SK-N-SH treated with all-trans-retinoic acid at 6 μM for 48 hours (cell line): Measurements from ENCODE around the gene RALGPS1.

Experiments
- ATAC-seq: fragments of 200-7000 bp; cut with Tn5 transposase; 3 replicates; pipeline ENCODE4 v1.9.1; 2020; ENCODE audit warnings: mild to moderate bottlenecking, moderate library complexity
- ARNTL ChIP-seq: fragments of 450-650 bp; formaldehyde crosslinking; IDR thresholded peaks from 2 replicates; pipeline ENCODE4 v1.5.0; 2020; ENCODE audit warnings: low read depth, mild to moderate bottlenecking, moderate library complexity, borderline replicate concordance
- BACH2 ChIP-seq: fragments of 250-450 bp; sonication (Bioruptor Pico); IDR thresholded peaks from 2 replicates; pipeline ENCODE4 v1.9.0; 2021; ENCODE audit warnings: mild to moderate bottlenecking, borderline replicate concordance
- CREB5 ChIP-seq: fragments of 250-450 bp; sonication (Bioruptor Pico); IDR thresholded peaks from 2 replicates; pipeline ENCODE4 v1.5.1; 2020; ENCODE audit warnings: low read depth, mild to moderate bottlenecking, moderate library complexity
- CSDC2 ChIP-seq: fragments of 250-450 bp; sonication (Bioruptor Pico); IDR thresholded peaks from 2 replicates; pipeline ENCODE4 v1.5.0; 2020; ENCODE audit warnings: mild to moderate bottlenecking, moderate library complexity
- CSRNP3 ChIP-seq: fragments of 250-450 bp; sonication (Bioruptor Pico); IDR thresholded peaks from 2 replicates; pipeline ENCODE4 v1.5.1; 2021; ENCODE audit warnings: mild to moderate bottlenecking, moderate library complexity
- GLIS3 ChIP-seq: fragments of 250-450 bp; sonication (Bioruptor Pico); IDR thresholded peaks from 2 replicates; pipeline ENCODE4 v1.5.0; 2020; ENCODE audit warnings: mild to moderate bottlenecking, moderate library complexity
- PATZ1 ChIP-seq: fragments of 250-450 bp; sonication (Bioruptor Pico); IDR thresholded peaks from 2 replicates; pipeline ENCODE4 v1.8.0; 2020; ENCODE audit warnings: mild to moderate bottlenecking, moderate library complexity, borderline replicate concordance
- POU6F1 ChIP-seq: fragments of 250-450 bp; sonication (Bioruptor Pico); IDR thresholded peaks from 2 replicates; pipeline ENCODE4 v1.8.0; 2021; ENCODE audit warnings: low read depth, mild to moderate bottlenecking, moderate library complexity, borderline replicate concordance
- RARB ChIP-seq: fragments of 250-450 bp; sonication (Bioruptor Pico); IDR thresholded peaks from 2 replicates; pipeline ENCODE4 v1.8.0; 2021; ENCODE audit warnings: mild to moderate bottlenecking, moderate library complexity
- SNAI2 ChIP-seq: fragments of 250-450 bp; sonication (Bioruptor Pico); IDR thresholded peaks from 2 replicates; pipeline ENCODE4 v1.5.0; 2020; ENCODE audit warnings: mild to moderate bottlenecking, moderate library complexity
- TCF4 ChIP-seq: fragments of 250-450 bp; sonication (Bioruptor Pico); IDR thresholded peaks from 2 replicates; pipeline ENCODE4 v1.8.0; 2021; ENCODE audit warnings: mild to moderate bottlenecking, moderate library complexity, borderline replicate concordance
- TOX ChIP-seq: fragments of 250-450 bp; sonication (Bioruptor Pico); IDR thresholded peaks from 2 replicates; pipeline ENCODE4 v1.8.0; 2021; ENCODE audit warnings: mild to moderate bottlenecking, moderate library complexity, borderline replicate concordance
- TSHZ2 ChIP-seq: fragments of 250-450 bp; sonication (Bioruptor Pico); IDR thresholded peaks from 2 replicates; pipeline ENCODE4 v1.5.0; 2020; ENCODE audit warnings: mild to moderate bottlenecking, moderate library complexity
- ZFP3 ChIP-seq: fragments of 250-450 bp; sonication (Bioruptor Pico); IDR thresholded peaks from 2 replicates; pipeline ENCODE4 v1.5.0; 2020; ENCODE audit warnings: mild to moderate bottlenecking, moderate library complexity
- ZFP30 ChIP-seq: fragments of 450-650 bp; formaldehyde crosslinking; IDR thresholded peaks from 2 replicates; pipeline ENCODE4 v1.5.0; 2022; ENCODE audit warnings: mild to moderate bottlenecking, moderate library complexity
- ZNF565 ChIP-seq: fragments of 450-650 bp; formaldehyde crosslinking; conservative IDR thresholded peaks from 2 replicates; pipeline ENCODE4 v1.5.0; 2020; ENCODE audit warnings: low read depth, mild to moderate bottlenecking, moderate library complexity

Gene RALGPS1

GRCh38 chr9:127177665-127178265 is 263.2 kb downstream of the RALGPS1 start:
- ATAC-seq: no peak
- TF ChIP-seq ZNF565 (CRISPR knock-in tag) (no peak), TSHZ2 (no peak), ZFP3 (CRISPR knock-in tag) (no peak), BACH2 (no peak), ARNTL (CRISPR knock-in tag) (no peak), RARB (CRISPR knock-in tag) (no peak), TOX (CRISPR knock-in tag) (no peak), ZFP30 (CRISPR knock-in tag) (no peak), PATZ1 (CRISPR knock-in tag) (no peak), GLIS3 (CRISPR knock-in tag) (no peak)

GRCh38 chr9:127178686-127179632 is 264.4 kb downstream of the RALGPS1 start:
- TF ChIP-seq ZFP30 (CRISPR knock-in tag): no peak
- no peak for TF ChIP-seq SNAI2 (CRISPR knock-in tag)
- no peak for TF ChIP-seq CREB5 (CRISPR knock-in tag)
- no peak for TF ChIP-seq ZNF565 (CRISPR knock-in tag)
- no peak for TF ChIP-seq GLIS3 (CRISPR knock-in tag)
- no peak for TF ChIP-seq CSDC2 (CRISPR knock-in tag)
- TF ChIP-seq TSHZ2: no peak
- no peak for TF ChIP-seq CSRNP3
- TF ChIP-seq BACH2: no peak
- no peak for TF ChIP-seq RARB (CRISPR knock-in tag)
- ATAC-seq: no peak

GRCh38 chr9:127179633-127180441 is 265.3 kb downstream of the RALGPS1 start:
- ATAC-seq: no peak
- TF ChIP-seq ZFP3 (CRISPR knock-in tag) (no peak), ZNF565 (CRISPR knock-in tag) (no peak), CSDC2 (CRISPR knock-in tag) (no peak), CSRNP3 (no peak), CREB5 (CRISPR knock-in tag) (no peak), TCF4 (CRISPR knock-in tag) (no peak), POU6F1 (CRISPR knock-in tag) (no peak), ARNTL (CRISPR knock-in tag) (no peak)
